ENCODE data around the gene FRY.

The FRY gene

GRCh38 chr13:32267836-32268439 is 236.4 kb downstream of the FRY start:
- ChIA-PET CTCF (interaction anchor here (1.1 kb wide), 1 partner anchor 13 kb away, joined by 5 read pairs; no protein-coding TSS in a partner anchor), POLR2A (no interaction called here)
- no peak for TF ChIP-seq ZNF384 (IDR thresholded peaks at IDR 0.05)
- TF ChIP-seq FOXA1 (IDR thresholded peaks at IDR 0.05): no peak
- TF ChIP-seq ELF4 (IDR thresholded peaks at IDR 0.05): no peak
- TF ChIP-seq LEF1 (IDR thresholded peaks at IDR 0.05; ENCODE audit: borderline replicate concordance): no peak
- TF ChIP-seq FOXK2 (IDR thresholded peaks at IDR 0.05): no peak
- TF ChIP-seq SP1 (IDR thresholded peaks at IDR 0.05): no peak
- TF ChIP-seq HDGF (IDR thresholded peaks at IDR 0.05; ENCODE audit: borderline replicate concordance): no peak
- no peak for TF ChIP-seq ARNT (IDR thresholded peaks at IDR 0.05)
- TF ChIP-seq L3MBTL2 (conservative IDR thresholded peaks at IDR 0.05): no peak
- TF ChIP-seq BHLHE40 (IDR thresholded peaks at IDR 0.05; ENCODE audit: borderline replicate concordance): no peak
- no peak for DNase-seq (ENCODE audit: extremely low spot score)

- DNase-seq (ENCODE audit: extremely low spot score): no peak
- no peak for TF ChIP-seq NFRKB (IDR thresholded peaks at IDR 0.05)
- TF ChIP-seq SP1 (IDR thresholded peaks at IDR 0.05): no peak
- TF ChIP-seq BHLHE40 (IDR thresholded peaks at IDR 0.05; ENCODE audit: borderline replicate concordance): no peak
- no peak for TF ChIP-seq FOXA1 (IDR thresholded peaks at IDR 0.05)
- TF ChIP-seq SUZ12 (IDR thresholded peaks at IDR 0.05): no peak
- no peak for TF ChIP-seq ELF4 (IDR thresholded peaks at IDR 0.05)
- no peak for TF ChIP-seq TARDBP (IDR thresholded peaks at IDR 0.05)
- no peak for TF ChIP-seq LEF1 (IDR thresholded peaks at IDR 0.05; ENCODE audit: borderline replicate concordance)
- no peak for TF ChIP-seq FOXM1 (IDR thresholded peaks at IDR 0.05; ENCODE audit: borderline replicate concordance)
- TF ChIP-seq ZNF384 (IDR thresholded peaks at IDR 0.05): no peak
- no peak for TF ChIP-seq FOXK2 (IDR thresholded peaks at IDR 0.05)
- no peak for TF ChIP-seq ARNT (IDR thresholded peaks at IDR 0.05)
- TF ChIP-seq L3MBTL2 (conservative IDR thresholded peaks at IDR 0.05): no peak
- TF ChIP-seq CTBP1 (IDR thresholded peaks at IDR 0.05; ENCODE audit: borderline replicate concordance): no peak
- no peak for TF ChIP-seq PKNOX1 (IDR thresholded peaks at IDR 0.05)
- no peak for TF ChIP-seq HDGF (IDR thresholded peaks at IDR 0.05; ENCODE audit: borderline replicate concordance)
- ChIA-PET POLR2A (no interaction called here), CTCF (no interaction called here)
Observed at GRCh38 chr13:32272021-32272683, 240.6 kb downstream of the FRY start.

GRCh38 chr13:32277839-32278238 is 246.3 kb downstream of the FRY start:
- ChIA-PET POLR2A (interaction anchor here (1.9 kb wide), 1 partner anchor 37 kb away, joined by 8 read pairs; the partner anchor contains the start of genes BRCA2 and ZAR1L), CTCF (no interaction called here)
- DNase-seq (ENCODE audit: extremely low spot score): no peak
- TF ChIP-seq FOXK2 (IDR thresholded peaks at IDR 0.05) (no peak), LEF1 (IDR thresholded peaks at IDR 0.05; ENCODE audit: borderline replicate concordance) (no peak), L3MBTL2 (conservative IDR thresholded peaks at IDR 0.05) (no peak), SUZ12 (IDR thresholded peaks at IDR 0.05) (no peak), TARDBP (IDR thresholded peaks at IDR 0.05) (no peak), BHLHE40 (IDR thresholded peaks at IDR 0.05; ENCODE audit: borderline replicate concordance) (no peak), SP1 (IDR thresholded peaks at IDR 0.05) (no peak), NFRKB (IDR thresholded peaks at IDR 0.05) (no peak), FOXA1 (IDR thresholded peaks at IDR 0.05) (no peak), FOXM1 (IDR thresholded peaks at IDR 0.05; ENCODE audit: borderline replicate concordance) (no peak), CTBP1 (IDR thresholded peaks at IDR 0.05; ENCODE audit: borderline replicate concordance) (no peak), HDGF (IDR thresholded peaks at IDR 0.05; ENCODE audit: borderline replicate concordance) (no peak), ARNT (IDR thresholded peaks at IDR 0.05) (no peak), PKNOX1 (IDR thresholded peaks at IDR 0.05) (no peak), ZNF384 (IDR thresholded peaks at IDR 0.05) (no peak), ELF4 (IDR thresholded peaks at IDR 0.05) (no peak)

GRCh38 chr13:32278426-32278825 is 246.9 kb downstream of the FRY start:
- no peak for DNase-seq (ENCODE audit: extremely low spot score)
- ChIA-PET CTCF (no interaction called here), POLR2A (no interaction called here)
- TF ChIP-seq NFRKB (IDR thresholded peaks at IDR 0.05): no peak
- no peak for TF ChIP-seq ZNF384 (IDR thresholded peaks at IDR 0.05)
- TF ChIP-seq TARDBP (IDR thresholded peaks at IDR 0.05): no peak
- TF ChIP-seq FOXK2 (IDR thresholded peaks at IDR 0.05): no peak
- no peak for TF ChIP-seq LEF1 (IDR thresholded peaks at IDR 0.05; ENCODE audit: borderline replicate concordance)

GRCh38 chr13:32281096-32281495 is 249.5 kb downstream of the FRY start:
- ChIA-PET POLR2A (interaction anchor here (0.9 kb wide), 1 partner anchor 34 kb away, joined by 3 read pairs; the partner anchor contains the start of genes BRCA2 and ZAR1L), CTCF (no interaction called here)

More at GRCh38 chr13:32281096-32281495, 249.5 kb downstream of the FRY start:
- no peak for DNase-seq (ENCODE audit: extremely low spot score)
- no peak for TF ChIP-seq FOXK2 (IDR thresholded peaks at IDR 0.05)
- TF ChIP-seq L3MBTL2 (conservative IDR thresholded peaks at IDR 0.05): no peak
- TF ChIP-seq CTBP1 (IDR thresholded peaks at IDR 0.05; ENCODE audit: borderline replicate concordance): no peak
- TF ChIP-seq SUZ12 (IDR thresholded peaks at IDR 0.05): no peak
- no peak for TF ChIP-seq FOXM1 (IDR thresholded peaks at IDR 0.05; ENCODE audit: borderline replicate concordance)
- TF ChIP-seq PKNOX1 (IDR thresholded peaks at IDR 0.05): no peak
- no peak for TF ChIP-seq ELF4 (IDR thresholded peaks at IDR 0.05)
- no peak for TF ChIP-seq SP1 (IDR thresholded peaks at IDR 0.05)
- TF ChIP-seq ZNF384 (IDR thresholded peaks at IDR 0.05): no peak
- TF ChIP-seq TARDBP (IDR thresholded peaks at IDR 0.05): no peak
- no peak for TF ChIP-seq FOXA1 (IDR thresholded peaks at IDR 0.05)
